ENCODE results near the gene CSNK1A1. TPM values are rescaled to one million over a fixed set of nuclear protein-coding genes. Genes with fewer than 3 reads are reported as not detected.

CSNK1A1 gene
- total and polyA plus RNA-seq, 2 of the 4 experiments (the other 2 are of a cell fraction), result 140 to 419 TPM

DNA sequence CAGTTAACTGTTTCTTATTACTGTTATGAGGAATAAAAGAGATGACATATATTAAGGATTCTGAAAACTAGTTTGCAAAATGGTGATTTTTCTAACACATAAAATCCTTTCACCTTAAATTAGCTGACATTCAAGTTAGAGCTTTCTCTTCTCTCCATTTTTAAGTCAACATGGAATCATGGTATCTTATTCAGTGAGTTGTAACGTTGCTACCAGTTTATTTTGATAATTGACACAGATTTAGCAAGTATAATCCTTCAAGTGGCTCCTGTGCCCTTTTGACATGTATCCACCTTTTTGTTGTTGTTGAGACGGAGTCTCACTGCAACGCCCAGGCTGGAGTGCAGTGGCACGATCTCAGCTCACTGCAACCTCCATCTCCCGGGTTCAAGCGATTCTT is 58.5 kb downstream of the CSNK1A1 start:
- no peak overlapping the region for H3K4me2 ChIP-seq (ENCODE audit: low read depth, low read length)
- TF ChIP-seq RFX5 (IDR thresholded peaks at IDR 0.05; ENCODE audit: low read depth, low read length) (no peak), POLR2A (IDR thresholded peaks at IDR 0.05; ENCODE audit: low read depth, low read length) (no peak), NFE2L2 (IDR thresholded peaks at IDR 0.05; ENCODE audit: low read depth, low read length) (no peak), SMC3 (IDR thresholded peaks at IDR 0.05; ENCODE audit: low read depth, low read length) (no peak), RAD21 (IDR thresholded peaks at IDR 0.05; ENCODE audit: low read length) (no peak), RCOR1 (IDR thresholded peaks at IDR 0.05; ENCODE audit: insufficient replicate concordance, low read length) (no peak), MXI1 (IDR thresholded peaks at IDR 0.05; ENCODE audit: borderline replicate concordance, low read depth, low read length) (no peak), BHLHE40 (IDR thresholded peaks at IDR 0.05; ENCODE audit: low read depth, low read length) (no peak), CHD1 (IDR thresholded peaks at IDR 0.05; ENCODE audit: low read depth, low read length) (no peak), CEBPB (IDR thresholded peaks at IDR 0.05; ENCODE audit: low read depth, low read length) (no peak), FOS (IDR thresholded peaks at IDR 0.05; ENCODE audit: low read depth, low read length) (no peak), USF2 (IDR thresholded peaks at IDR 0.05; ENCODE audit: low read depth, low read length) (no peak), MAZ (IDR thresholded peaks at IDR 0.05; ENCODE audit: borderline replicate concordance, low read depth, low read length) (no peak)
- TF ChIP-seq, protein P1, sequence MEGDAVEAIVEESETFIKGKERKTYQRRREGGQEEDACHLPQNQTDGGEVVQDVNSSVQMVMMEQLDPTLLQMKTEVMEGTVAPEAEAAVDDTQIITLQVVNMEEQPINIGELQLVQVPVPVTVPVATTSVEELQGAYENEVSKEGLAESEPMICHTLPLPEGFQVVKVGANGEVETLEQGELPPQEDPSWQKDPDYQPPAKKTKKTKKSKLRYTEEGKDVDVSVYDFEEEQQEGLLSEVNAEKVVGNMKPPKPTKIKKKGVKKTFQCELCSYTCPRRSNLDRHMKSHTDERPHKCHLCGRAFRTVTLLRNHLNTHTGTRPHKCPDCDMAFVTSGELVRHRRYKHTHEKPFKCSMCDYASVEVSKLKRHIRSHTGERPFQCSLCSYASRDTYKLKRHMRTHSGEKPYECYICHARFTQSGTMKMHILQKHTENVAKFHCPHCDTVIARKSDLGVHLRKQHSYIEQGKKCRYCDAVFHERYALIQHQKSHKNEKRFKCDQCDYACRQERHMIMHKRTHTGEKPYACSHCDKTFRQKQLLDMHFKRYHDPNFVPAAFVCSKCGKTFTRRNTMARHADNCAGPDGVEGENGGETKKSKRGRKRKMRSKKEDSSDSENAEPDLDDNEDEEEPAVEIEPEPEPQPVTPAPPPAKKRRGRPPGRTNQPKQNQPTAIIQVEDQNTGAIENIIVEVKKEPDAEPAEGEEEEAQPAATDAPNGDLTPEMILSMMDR (conservative IDR thresholded peaks at IDR 0.05; ENCODE audit: low read depth, low read length), result no peak
- TF ChIP-seq, protein P2, sequence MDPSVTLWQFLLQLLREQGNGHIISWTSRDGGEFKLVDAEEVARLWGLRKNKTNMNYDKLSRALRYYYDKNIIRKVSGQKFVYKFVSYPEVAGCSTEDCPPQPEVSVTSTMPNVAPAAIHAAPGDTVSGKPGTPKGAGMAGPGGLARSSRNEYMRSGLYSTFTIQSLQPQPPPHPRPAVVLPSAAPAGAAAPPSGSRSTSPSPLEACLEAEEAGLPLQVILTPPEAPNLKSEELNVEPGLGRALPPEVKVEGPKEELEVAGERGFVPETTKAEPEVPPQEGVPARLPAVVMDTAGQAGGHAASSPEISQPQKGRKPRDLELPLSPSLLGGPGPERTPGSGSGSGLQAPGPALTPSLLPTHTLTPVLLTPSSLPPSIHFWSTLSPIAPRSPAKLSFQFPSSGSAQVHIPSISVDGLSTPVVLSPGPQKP (IDR thresholded peaks at IDR 0.05; ENCODE audit: borderline replicate concordance, low read depth, low read length), result no peak
- no peaks in the 10 kb centered on the region for H3K9me3 ChIP-seq (ENCODE audit: control insufficient read depth, insufficient read depth, low read length)
- no peak overlapping the region for H2BK15ac ChIP-seq (ENCODE audit: low read depth, low read length)
- no TSS peak for BruUV-seq (replicated peaks)
- no peak overlapping the region for H2BK120ac ChIP-seq (ENCODE audit: low read depth, low read length)
- H2AFZ ChIP-seq (replicated peaks; ENCODE audit: low read length, poor library complexity), result no peak overlapping the region
- H2AK5ac ChIP-seq (ENCODE audit: low read depth, low read length), result no peak overlapping the region
- no peak overlapping the region for H3K4ac ChIP-seq (ENCODE audit: low read depth, low read length)
- H3K18ac ChIP-seq (ENCODE audit: low read depth, low read length), result peak overlapping the region; percentile 44; the same call in 1 of the 2 replicates
- H4K8ac ChIP-seq (ENCODE audit: low read depth in 2 of 2, low read length in 2 of 2), result peak overlapping the region in 1 of 2 experiments; percentile 26; a peak in 1 of 4 replicates
- no peak overlapping the region for H2BK20ac ChIP-seq (ENCODE audit: low read depth, low read length)
- WGBS, 2 experiments (ENCODE audit: extremely low coverage in 2 of 2, insufficient read length in 1 of 2), result 93% methylated on average over 4 of the region's 6 CpGs; no CpG with 5 or more reads in 1 of the 2 experiments
- peaks cover 10% of the 10 kb centered on the region for H3K4me1 ChIP-seq (ENCODE audit: control insufficient read depth, insufficient read depth, low read length)
- in situ Hi-C loops (cut with MboI; ENCODE audit: low sequenced_read_pairs) (no loop called here), dilution Hi-C loops (cut with HindIII; ENCODE audit: low sequenced_read_pairs, unreplicated experiment) (no loop called here), intact Hi-C loops (cut with micrococcal nuclease) (no loop called here)
- no peak overlapping the region for H3K14ac ChIP-seq (replicated peaks; ENCODE audit: low read depth, low read length)
- no peak overlapping the region for H3K27ac ChIP-seq (ENCODE audit: insufficient read depth, low read length)
- CTCF ChIA-PET, result no interaction called here
- no peaks in the 10 kb centered on the region for H4K20me1 ChIP-seq (ENCODE audit: insufficient read depth, low read length)
- no peak overlapping the region for H4K5ac ChIP-seq (ENCODE audit: low read depth, low read length)
- no peaks in the 10 kb centered on the region for H3K27me3 ChIP-seq (ENCODE audit: control insufficient read depth, insufficient read depth, low read length)
- H3K9ac ChIP-seq (ENCODE audit: low read depth, low read length), result no peak overlapping the region
- no peaks in the 10 kb centered on the region; the same call in none of the 2 replicates for H3K9me1 ChIP-seq (ENCODE audit: insufficient read depth, low read length)
- ATAC-seq (ENCODE audit: low read depth), result no peak
- peak overlapping the region; percentile 17; the same call in 1 of the 2 replicates for H3K23ac ChIP-seq (ENCODE audit: low read depth, low read length)
- no peak overlapping the region for H3K56ac ChIP-seq (ENCODE audit: extremely low read depth, insufficient read depth, low read length)
- H3K79me1 ChIP-seq (ENCODE audit: low read depth in 1 of 2, low read length in 2 of 2), result peaks cover 9 to 42% of the 10 kb centered on the region in 2 experiments; a peak in 3 of 4 replicates
- POLR2A ChIA-PET (ENCODE audit: unreplicated experiment), result no interaction called here
- no peak for DNase-seq
- no peak overlapping the region for H2AK9ac ChIP-seq (replicated peaks; ENCODE audit: low read depth, low read length, poor library complexity)
- peak overlapping the region; percentile 49 for H2BK5ac ChIP-seq (ENCODE audit: low read depth, low read length, poor library complexity, severe bottlenecking)
- peaks cover 12% of the 10 kb centered on the region for H3K36me3 ChIP-seq (ENCODE audit: control insufficient read depth, insufficient read depth, low read length)
- H3K4me3 ChIP-seq (ENCODE audit: insufficient read depth, low read depth, low read length), result no peak overlapping the region
- H4K91ac ChIP-seq (ENCODE audit: insufficient read depth, low read depth, low read length), result no peak overlapping the region
